Uterus (tissue), 4 donors: ENCODE data around the gene TMEM117. TPM values are rescaled to one million over a fixed set of nuclear protein-coding genes. Genes with fewer than 3 reads are reported as not detected.

ENCODE experiments used
- DNase-seq, 2 donors: peaks; one replicate each; pipeline ENCODE4 v3.0.0-alpha.2; 2019 to 2020
- H3K27ac ChIP-seq, 2 donors: fragments of 200-600 bp; sonication (generic); 1 replicate in 1 of 2; 2 replicates in 1 of 2; pipeline ENCODE4 v1.5.1; 2016 to 2018
- H3K27me3 ChIP-seq, 2 donors: fragments of 200-600 bp; sonication (generic); one replicate each; pipeline ENCODE4 v1.5.1; 2018 to 2019; ENCODE audit warnings: control low read depth in 1 of 2
- H3K36me3 ChIP-seq, 2 donors: fragments of 200-600 bp; sonication (generic); one replicate each; pipeline ENCODE4 v1.5.1; 2019; ENCODE audit warnings: control low read depth in 1 of 2
- H3K4me1 ChIP-seq, 2 donors: fragments of 200-600 bp; sonication (generic); one replicate each; pipeline ENCODE4 v1.5.1; 2018 to 2019; ENCODE audit warnings: control low read depth in 1 of 2
- H3K4me3 ChIP-seq, 2 donors: fragments of 200-600 bp; sonication (generic); 1 replicate in 1 of 2; 2 replicates in 1 of 2; pipeline ENCODE4 v1.5.1; 2018 to 2019; ENCODE audit warnings: mild to moderate bottlenecking in 1 of 2
- H3K9me3 ChIP-seq, 2 donors: fragments of 200-600 bp; sonication (generic); one replicate each; pipeline ENCODE4 v1.5.1; 2019; ENCODE audit warnings: control low read depth in 1 of 2
- CTCF ChIP-seq, 4 experiments: fragments of 200-600 bp in 2 of 4; fragments of 450-650 bp in 2 of 4; sonication (generic) in 2 of 4; IDR thresholded peaks; one replicate each; pipeline ENCODE4 v1.5.1; 2016 to 2019; ENCODE audit warnings: antibody characterized with exemption in 4 of 4, mild to moderate bottlenecking in 2 of 4, moderate library complexity in 1 of 4
- POLR2A ChIP-seq, 2 donors: fragments of 450-650 bp; IDR thresholded peaks; one replicate each; pipeline ENCODE4 v1.6.1; 2016; ENCODE audit warnings: antibody characterized with exemption in 2 of 2, mild to moderate bottlenecking in 1 of 2, moderate library complexity in 1 of 2
- intact Hi-C: fragments of 100-400 bp; cut with DNase I; formaldehyde crosslinking; loops from one replicate; pipeline ENCODE4 v1.15.1; 2023; ENCODE audit warnings: low total_unique reads
- total RNA-seq, 4 donors: library from RNA; depleted of rRNA in 3 of 4; stranded (reverse); fragments of >200 nt in 3 of 4; gene quantifications; one replicate each; pipeline versions ENCODE4 v1.1.0 to v1.2.4, GENCODE V29; 2014 to 2023
- donor health status: DM: yes; HTN: yes; CAD: no.

The TMEM117 gene
- total RNA-seq, 4 donors from 2014 or later: 1.0 to 34.4 (median 6.1) TPM

DNA sequence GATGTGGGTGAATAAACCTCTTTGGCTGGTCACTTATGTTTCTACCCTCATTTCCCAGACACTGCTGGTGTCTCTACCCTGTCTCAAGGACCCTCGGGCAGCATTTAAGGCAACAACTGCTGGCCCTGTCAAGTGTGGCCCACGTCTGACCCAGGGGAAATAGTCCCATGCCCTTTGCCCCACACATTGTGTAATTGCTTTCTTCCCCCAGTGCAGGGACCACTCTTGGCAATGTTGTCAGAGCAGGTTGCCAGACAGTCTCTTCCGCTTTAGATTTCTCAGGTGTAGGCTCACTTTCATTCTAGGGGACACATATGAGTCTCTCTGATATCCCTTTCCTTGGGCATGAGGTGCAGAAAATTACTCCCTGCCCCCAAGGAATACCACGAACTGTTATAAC is 216.7 kb downstream of the TMEM117 start:
- no peaks in the 10 kb centered on the region for H3K4me1 ChIP-seq
- TF ChIP-seq CTCF (IDR thresholded peaks at IDR 0.05) (no peak), POLR2A (IDR thresholded peaks at IDR 0.05) (no peak)
- intact Hi-C loops: no loop called here
- H3K27me3 ChIP-seq: no peaks in the 10 kb centered on the region
- no peaks in the 10 kb centered on the region for H3K36me3 ChIP-seq
- DNase-seq: no peak
- H3K9me3 ChIP-seq: no peaks in the 10 kb centered on the region
- H3K4me3 ChIP-seq: no peak overlapping the region
- no peak overlapping the region for H3K27ac ChIP-seq

DNA sequence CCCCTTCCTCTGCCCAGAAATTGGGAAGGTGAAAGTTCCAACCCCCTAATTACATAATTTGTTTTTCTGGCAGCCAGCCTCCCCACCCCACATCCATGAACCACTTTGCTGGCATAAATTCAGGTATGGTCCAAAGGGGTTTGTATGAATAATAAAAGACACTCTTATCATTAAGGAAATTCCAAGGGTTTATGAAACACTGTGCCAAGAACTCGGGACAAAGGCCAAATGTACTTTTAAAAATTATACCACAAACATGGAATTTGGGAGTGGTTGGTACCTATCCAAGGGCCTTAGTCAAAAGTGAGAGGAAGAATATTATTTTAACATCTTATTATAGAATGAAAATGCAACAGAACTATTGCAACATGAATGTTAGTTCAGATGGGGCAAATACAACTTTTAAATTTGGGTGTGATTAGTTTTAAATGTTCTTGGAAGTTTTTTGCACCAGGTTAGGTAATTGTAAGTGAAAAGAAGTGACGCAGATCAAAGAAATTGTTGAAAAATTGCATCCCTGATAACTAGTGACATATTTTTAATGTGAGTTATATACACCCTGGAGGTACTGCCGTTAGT is 217.8 kb downstream of the TMEM117 start:
- Histone ChIP-seq H3K27me3 (no peaks in the 10 kb centered on the region), H3K27ac (no peak overlapping the region), H3K9me3 (no peaks in the 10 kb centered on the region), H3K36me3 (no peaks in the 10 kb centered on the region), H3K4me1 (no peaks in the 10 kb centered on the region), H3K4me3 (no peak overlapping the region)
- intact Hi-C loops: no loop called here
- TF ChIP-seq CTCF (IDR thresholded peaks at IDR 0.05) (no peak), POLR2A (IDR thresholded peaks at IDR 0.05) (no peak)
- DNase-seq: no peak

DNA sequence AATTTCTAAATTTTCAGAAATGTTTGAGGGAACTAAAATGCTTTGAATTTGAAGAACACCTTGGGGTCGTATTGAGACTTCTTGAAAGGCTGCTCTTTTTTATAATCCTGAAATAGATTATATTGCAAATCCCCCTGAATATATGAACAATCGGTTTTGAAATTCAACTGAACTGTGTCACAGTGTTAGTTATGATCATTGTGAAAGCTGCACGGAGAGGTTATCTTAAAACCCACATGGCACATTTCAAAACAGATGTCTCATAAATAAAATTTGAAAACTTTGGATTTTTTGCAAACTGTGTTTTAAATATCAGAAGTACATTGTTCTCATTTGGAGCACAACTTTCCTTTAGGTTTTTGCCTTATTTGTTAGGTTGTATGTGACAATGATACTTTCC is 218.4 kb downstream of the TMEM117 start:
- Histone ChIP-seq H3K4me1 (no peaks in the 10 kb centered on the region), H3K9me3 (no peaks in the 10 kb centered on the region), H3K27ac (no peak overlapping the region), H3K36me3 (no peaks in the 10 kb centered on the region), H3K27me3 (no peaks in the 10 kb centered on the region), H3K4me3 (no peak overlapping the region)
- intact Hi-C loops: no loop called here
- no peak for DNase-seq
- no peak for TF ChIP-seq POLR2A (IDR thresholded peaks at IDR 0.05)
- TF ChIP-seq CTCF (IDR thresholded peaks at IDR 0.05): no peak

DNA sequence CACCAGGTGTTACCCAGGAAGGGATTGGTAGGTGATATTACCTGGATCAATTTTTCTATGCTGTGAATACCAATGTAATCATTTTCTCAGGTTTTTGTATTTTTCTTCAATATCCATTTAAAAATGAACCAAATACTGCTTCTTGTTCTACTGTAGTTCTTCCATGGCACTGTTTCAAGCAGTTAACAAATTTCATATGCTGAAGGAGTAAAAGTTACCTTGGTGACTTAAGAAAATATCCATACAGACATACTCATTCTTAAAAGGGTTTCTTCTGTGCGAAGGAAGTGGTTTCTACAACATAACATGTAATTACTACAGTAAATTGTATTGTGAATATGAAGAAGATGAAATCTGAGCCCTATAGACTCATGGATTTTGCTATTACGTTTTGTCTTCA is 222.5 kb downstream of the TMEM117 start:
- Histone ChIP-seq H3K9me3 (no peaks in the 10 kb centered on the region), H3K27me3 (no peaks in the 10 kb centered on the region), H3K36me3 (no peaks in the 10 kb centered on the region), H3K4me3 (no peak overlapping the region), H3K27ac (no peak overlapping the region), H3K4me1 (no peaks in the 10 kb centered on the region)
- no peak for TF ChIP-seq CTCF (IDR thresholded peaks at IDR 0.05)
- TF ChIP-seq POLR2A (IDR thresholded peaks at IDR 0.05): no peak
- DNase-seq: no peak
- intact Hi-C loops: no loop called here

DNA sequence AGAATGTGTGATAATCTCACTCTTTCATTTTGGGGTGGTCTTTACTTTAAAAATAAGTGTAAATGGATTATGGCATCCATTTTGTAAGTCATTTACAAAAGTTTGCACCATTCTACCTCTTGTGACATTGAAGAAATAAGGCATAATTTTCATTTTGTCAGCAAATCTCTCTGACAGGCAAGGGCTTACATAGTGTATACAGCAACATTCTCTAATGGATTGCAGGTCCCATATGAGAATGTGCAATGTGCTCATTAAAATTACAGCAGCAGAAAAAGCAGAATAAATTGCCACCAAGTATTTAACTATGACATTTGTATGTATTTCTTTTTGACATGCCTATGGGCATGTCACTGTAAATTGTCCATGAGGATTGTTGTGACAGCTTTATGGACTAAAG is 223.6 kb downstream of the TMEM117 start:
- H3K27ac ChIP-seq: no peak overlapping the region
- no peaks in the 10 kb centered on the region for H3K4me1 ChIP-seq
- intact Hi-C loops: no loop called here
- no peak overlapping the region for H3K4me3 ChIP-seq
- no peaks in the 10 kb centered on the region for H3K9me3 ChIP-seq
- H3K36me3 ChIP-seq: no peaks in the 10 kb centered on the region
- TF ChIP-seq CTCF (IDR thresholded peaks at IDR 0.05): no peak
- no peak for TF ChIP-seq POLR2A (IDR thresholded peaks at IDR 0.05)
- H3K27me3 ChIP-seq: no peaks in the 10 kb centered on the region
- no peak for DNase-seq
